Kidney (tissue), 14 donors: ENCODE measurements around the gene TNNC1. TPM values are rescaled to one million over a fixed set of nuclear protein-coding genes. Genes with fewer than 3 reads are reported as not detected.
A peak's percentile ranks its signal among the peaks of the same experiment; 100 is the strongest.

Source experiments
- DNase-seq, 5 donors: peaks; one replicate each; pipeline ENCODE4 v3.0.0-alpha.2; 2013 to 2020
- FAIRE-seq: peaks from 2 replicates; lab custom pipeline; 2012; peaks lifted over from hg19 to GRCh38; lab: Jason Lieb, UNC
- H3K27ac ChIP-seq, 2 donors: one replicate each; pipeline ENCODE4 v1.7.0; 2013; ENCODE audit warnings: low read depth in 2 of 2, low read length in 2 of 2, inconsistent platforms in 1 of 2
- H3K27me3 ChIP-seq: one replicate; pipeline ENCODE4 v1.7.1; 2013; ENCODE audit warnings: low read length, inconsistent platforms; ENCODE audit not compliant: control insufficient read depth, insufficient read depth
- H3K36me3 ChIP-seq, 3 donors: one replicate each; pipeline versions ENCODE4 v1.7.0 to v1.7.1; 2013; ENCODE audit warnings: low read length in 3 of 3, control low read depth in 1 of 3, inconsistent platforms in 1 of 3; ENCODE audit not compliant: insufficient read depth in 3 of 3, control insufficient read depth in 2 of 3
- H3K4me1 ChIP-seq, 3 donors: one replicate each; pipeline versions ENCODE4 v1.7.0 to v1.7.1; 2013; ENCODE audit warnings: low read length in 3 of 3, inconsistent platforms in 1 of 3, low read depth in 1 of 3; ENCODE audit not compliant: control insufficient read depth in 2 of 3, insufficient read depth in 2 of 3
- H3K4me3 ChIP-seq, 3 donors: one replicate each; pipeline versions ENCODE4 v1.7.0 to v1.8.1; 2013; ENCODE audit warnings: low read length in 3 of 3, control low read depth in 1 of 3, inconsistent platforms in 1 of 3
- H3K9ac ChIP-seq, 3 donors: one replicate each; pipeline versions ENCODE4 v1.7.0 to v1.7.1; 2013; ENCODE audit warnings: low read length in 3 of 3, control low read depth in 1 of 3, inconsistent platforms in 1 of 3
- H3K9me3 ChIP-seq, 3 donors: one replicate each; pipeline versions ENCODE4 v1.7.0 to v1.7.1; 2013; ENCODE audit warnings: low read length in 3 of 3, control low read depth in 1 of 3, inconsistent platforms in 1 of 3; ENCODE audit not compliant: control insufficient read depth in 2 of 3, insufficient read depth in 1 of 3
- CTCF ChIP-seq: IDR thresholded peaks from 3 replicates; pipeline ENCODE4 v1.5.1; 2012; ENCODE audit warnings: mild to moderate bottlenecking, moderate library complexity, borderline replicate concordance; ENCODE audit not compliant: insufficient read depth; ENCODE audit errors: extremely low read depth
- intact Hi-C: fragments of 100-400 bp; cut with DNase I; formaldehyde crosslinking; loops from one replicate; pipeline ENCODE4 v1.11.1; 2022
- polyA plus RNA-seq: library from polyadenylated mRNA; stranded (reverse); fragments of 350-450 nt; fragmentation: Illumina TruSeq; extraction: RNeasy Lipid Tissue Mini Kit (QIAGEN cat#74804); gene quantifications from one replicate; pipeline ENCODE4 v1.2.3, GENCODE V29; 2014; ENCODE audit warnings: low read depth, low replicate concordance; ENCODE audit not compliant: insufficient read depth
- total RNA-seq: library from RNA; stranded (reverse); fragmentation: NEBNext Ultra II Directional; extraction: Animal tissue kit (Norgen Biotek cat#: 25700); gene quantifications from one replicate; pipeline ENCODE4 v1.2.1, GENCODE V29; 2021
- donor health status: control.
- donor health status: control.
- donor health status: control.
- donor health status: control.
- donor health status: control.
- donor health status: DM: yes; HTN: yes; CAD: no.
- donor health status: Normal renal cell carcinoma (clear cell type).

Gene TNNC1
- total and polyA plus RNA-seq, 2 donors from 2014 or later: 2.2 to 86.6 TPM

GRCh38 chr3:52471371-52472238, 17.8 kb upstream of the TNNC1 start:
- peak; percentile 65 for TF ChIP-seq CTCF
- Histone ChIP-seq H3K4me3 (no peak overlapping the region), H3K27me3 (no peaks in the 10 kb centered on the region), H3K9ac (no peak overlapping the region), H3K9me3 (no peaks in the 10 kb centered on the region), H3K27ac (no peak overlapping the region), H3K36me3 (peaks cover 5 to 46% (median 30%) of the 10 kb centered on the region in 3 donors), H3K4me1 (peaks cover 0 to 2% (median 0%) of the 10 kb centered on the region in 3 donors)
- DNase-seq: peak in 4 of 5 donors; percentile 41 to 81 (median 48)
- no peak for FAIRE-seq
- intact Hi-C loops: no loop called here

DNA sequence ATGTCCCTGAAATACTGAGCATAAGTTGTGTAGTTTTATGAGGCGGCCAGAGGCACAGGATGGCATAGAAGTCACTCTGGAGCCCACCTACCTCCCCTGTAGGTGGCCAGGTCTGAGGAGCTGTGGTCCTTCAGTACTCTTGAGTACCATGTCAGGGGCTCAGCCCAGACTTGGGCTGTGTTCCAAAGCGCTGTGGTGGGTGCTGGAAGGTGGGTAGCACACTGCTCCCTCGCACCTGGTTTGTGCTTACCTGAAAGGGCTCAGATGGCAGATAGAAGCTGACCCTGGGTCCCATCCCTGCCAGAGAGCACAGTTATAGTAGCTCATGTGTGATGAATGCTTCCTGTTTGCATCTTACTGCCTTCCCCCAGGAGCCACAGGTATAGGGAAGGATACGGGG, 17.1 kb upstream of the TNNC1 start:
- intact Hi-C loops: no loop called here
- H3K36me3 ChIP-seq: peaks cover 2 to 39% (median 24%) of the 10 kb centered on the region in 3 donors
- no peak overlapping the region for H3K9ac ChIP-seq
- FAIRE-seq (no peak), DNase-seq (no peak)
- H3K4me1 ChIP-seq: peaks cover 0 to 2% (median 0%) of the 10 kb centered on the region in 3 donors
- no peak overlapping the region for H3K27ac ChIP-seq
- H3K27me3 ChIP-seq: no peaks in the 10 kb centered on the region
- H3K4me3 ChIP-seq: no peak overlapping the region
- TF ChIP-seq CTCF: no peak
- H3K9me3 ChIP-seq: no peaks in the 10 kb centered on the region

- H3K27ac ChIP-seq: no peak overlapping the region
- peaks cover 0 to 2% (median 0%) of the 10 kb centered on the region in 3 donors for H3K4me1 ChIP-seq
- no peak overlapping the region for H3K4me3 ChIP-seq
- TF ChIP-seq CTCF: no peak
- H3K36me3 ChIP-seq: peaks cover 2 to 25% (median 23%) of the 10 kb centered on the region in 3 donors
- no peak for FAIRE-seq
- intact Hi-C loops: no loop called here
- no peaks in the 10 kb centered on the region for H3K27me3 ChIP-seq
- DNase-seq: no peak
- no peak overlapping the region for H3K9ac ChIP-seq
- no peaks in the 10 kb centered on the region for H3K9me3 ChIP-seq
Observed at GRCh38 chr3:52469001-52469400, 15.2 kb upstream of the TNNC1 start.
